DMS153 treated with DMSO at 0.1 percent for 48 hours (cell line): ENCODE data around the gene TOMM34.

Source experiments
- DNase-seq: peaks from one replicate; lab custom pipeline; 2025; ENCODE audit not compliant: unreplicated experiment; lab: John Stamatoyannopoulos, UW

TOMM34 gene

GRCh38 chr20:44963325-44964215, 3.4 kb upstream of the TOMM34 start:
- DNase-seq: no peak

DNA sequence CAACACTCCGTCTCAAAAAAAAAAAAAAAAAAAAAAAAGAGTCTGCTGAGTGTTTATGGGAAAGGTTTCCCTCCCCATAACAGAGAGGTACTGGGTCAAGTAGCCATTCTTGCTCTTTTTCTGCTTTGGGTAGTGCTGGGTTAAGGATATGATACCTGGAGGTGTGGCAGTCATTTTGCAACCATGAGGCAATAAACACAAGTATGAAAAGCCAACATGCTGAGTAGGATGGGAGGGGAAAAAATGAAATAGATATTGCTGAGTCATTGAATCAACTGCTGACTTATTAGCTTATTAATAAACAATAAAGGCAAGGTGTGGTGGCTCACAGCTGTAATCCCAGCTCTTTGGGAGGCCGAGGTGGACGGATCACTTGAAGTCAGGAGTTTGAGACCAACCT, 2.3 kb upstream of the TOMM34 start:
- DNase-seq: no peak

DNA sequence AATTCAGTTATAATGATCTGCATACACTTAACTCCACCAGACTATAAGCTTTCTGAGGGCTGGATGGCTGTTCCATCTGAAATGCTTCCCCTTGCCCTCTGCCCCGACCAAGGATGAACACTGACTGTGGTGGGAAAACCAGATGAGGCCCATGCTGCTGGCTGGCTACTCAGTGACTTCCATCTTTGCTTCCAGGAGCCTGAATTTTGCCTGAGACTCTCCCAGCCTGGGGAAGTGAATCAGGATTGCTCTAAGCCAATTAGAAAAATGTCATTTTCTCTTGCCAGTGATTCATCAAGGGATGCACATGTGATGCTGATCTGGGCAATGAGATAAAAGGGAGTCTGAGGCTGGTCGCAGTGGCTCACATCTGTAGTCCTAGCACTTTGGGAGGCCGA, 1.7 kb upstream of the TOMM34 start:
- no peak for DNase-seq

- DNase-seq: no peak
Observed at GRCh38 chr20:44961011-44961869, 1.0 kb upstream of the TOMM34 start.

DNA sequence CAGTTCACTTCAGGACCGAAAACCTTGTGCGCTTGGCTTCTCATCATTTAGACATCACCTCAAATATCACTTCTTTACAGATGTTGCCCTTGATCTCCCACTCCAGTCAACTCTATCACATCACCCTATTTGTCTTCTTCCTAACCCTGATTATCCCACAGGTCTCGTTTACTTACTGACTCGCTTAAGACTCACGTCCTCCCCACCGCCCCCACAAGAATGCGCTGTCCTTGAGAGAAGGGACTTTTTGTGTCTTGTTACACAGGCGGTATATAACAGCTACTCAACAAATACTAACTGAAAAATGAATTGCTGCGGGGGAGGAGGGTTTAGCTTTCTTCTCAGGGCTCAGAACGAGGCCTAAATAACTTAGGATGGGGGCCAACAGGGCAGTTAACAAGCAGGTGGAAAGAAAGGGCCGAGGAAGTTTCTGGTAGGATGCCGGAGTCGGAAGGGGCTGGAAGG, 527 bp downstream of the TOMM34 start:
- DNase-seq: no peak

DNA sequence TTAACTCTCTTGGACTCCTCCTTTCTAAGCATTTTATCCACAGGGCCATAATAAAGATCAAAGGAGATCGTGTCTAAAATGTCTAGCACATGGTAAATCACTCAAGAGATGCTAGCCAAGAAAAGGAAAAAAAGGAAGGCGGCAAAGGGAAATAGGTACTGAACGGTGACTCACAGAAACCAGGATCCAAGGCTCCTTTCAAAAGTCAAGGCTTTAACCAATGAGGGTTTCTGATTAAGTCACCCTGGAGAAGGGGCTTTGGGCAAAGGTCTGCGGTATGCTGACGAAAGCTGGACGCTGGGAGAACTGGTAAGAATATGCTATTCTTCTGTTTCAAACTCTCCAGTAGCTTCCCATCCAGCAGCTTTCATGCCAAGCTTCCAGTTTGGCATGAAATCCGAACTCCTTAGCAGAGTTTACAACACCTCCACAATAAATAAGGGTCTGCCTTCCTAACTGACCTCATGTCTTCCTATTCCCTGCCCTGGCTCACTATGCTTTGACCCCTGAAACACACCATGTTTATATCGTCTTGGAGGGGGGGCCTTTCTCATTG, 1.0 kb downstream of the TOMM34 start:
- DNase-seq: no peak

GRCh38 chr20:44958276-44958675, 1.9 kb downstream of the TOMM34 start:
- DNase-seq: no peak

DNA sequence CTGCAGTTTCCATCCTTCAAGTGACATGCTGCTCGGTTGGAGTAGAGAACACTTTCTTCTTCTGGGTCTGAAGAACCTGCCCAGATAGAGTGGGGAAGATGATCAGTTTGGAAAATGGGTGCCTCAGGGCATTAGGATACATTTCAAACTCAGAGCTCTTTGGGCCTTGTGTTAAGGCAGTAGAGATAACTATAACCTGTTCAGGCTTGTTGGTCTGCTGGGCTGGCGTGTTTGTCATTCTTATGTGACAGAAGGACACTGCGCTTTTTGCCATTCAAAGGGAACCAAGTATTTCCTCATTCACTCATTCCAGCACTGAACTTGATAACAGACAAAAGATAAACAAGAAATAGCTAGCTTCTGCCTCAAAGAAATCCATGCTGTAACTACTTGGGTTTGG, 3.8 kb downstream of the TOMM34 start:
- DNase-seq: no peak

GRCh38 chr20:44955270-44955669, 4.9 kb downstream of the TOMM34 start:
- DNase-seq: no peak

GRCh38 chr20:44954211-44954610, 6.0 kb downstream of the TOMM34 start:
- DNase-seq: no peak

DNA sequence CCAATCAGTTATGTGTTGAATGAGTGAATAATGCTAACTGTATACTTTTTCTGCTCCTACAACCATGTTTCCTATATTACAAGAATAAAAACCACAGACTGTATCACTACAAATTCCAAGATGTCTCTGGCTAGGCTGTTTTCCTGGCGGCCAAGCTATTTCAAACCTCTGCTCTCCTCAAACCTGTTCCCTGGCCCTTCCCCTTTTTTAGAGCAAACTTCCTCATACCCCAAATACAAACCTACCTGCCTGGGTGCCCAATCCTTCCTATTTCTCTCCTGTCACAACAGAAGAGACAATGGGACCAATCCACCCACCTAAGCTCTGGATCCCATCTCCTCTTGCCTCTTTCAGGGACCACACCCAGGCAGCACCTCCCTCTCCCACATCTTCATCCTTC, 7.5 kb downstream of the TOMM34 start:
- DNase-seq: no peak

GRCh38 chr20:44950368-44950767, 9.8 kb downstream of the TOMM34 start:
- DNase-seq: no peak

- no peak for DNase-seq
Observed at GRCh38 chr20:44948513-44948912, 11.7 kb downstream of the TOMM34 start.

DNA sequence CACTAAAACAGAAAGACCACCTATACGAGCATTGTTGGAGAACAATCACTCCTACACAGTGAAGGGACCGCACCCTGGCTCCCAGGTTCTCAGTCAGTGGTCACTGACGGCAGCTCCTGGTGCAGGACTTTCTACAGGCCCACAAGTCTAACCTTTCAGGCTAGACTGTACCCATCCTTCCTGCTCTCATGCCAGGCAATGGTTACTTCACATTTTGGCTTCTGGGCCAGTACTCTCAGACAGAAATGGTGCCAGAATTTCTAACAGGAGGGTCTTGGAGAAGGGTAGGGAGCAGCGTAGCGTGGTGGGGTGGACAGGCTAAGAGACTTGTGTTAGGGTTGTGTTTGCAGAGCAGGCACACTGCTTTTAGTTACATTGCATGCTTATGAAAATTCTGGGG, 12.1 kb downstream of the TOMM34 start:
- DNase-seq: no peak

DNA sequence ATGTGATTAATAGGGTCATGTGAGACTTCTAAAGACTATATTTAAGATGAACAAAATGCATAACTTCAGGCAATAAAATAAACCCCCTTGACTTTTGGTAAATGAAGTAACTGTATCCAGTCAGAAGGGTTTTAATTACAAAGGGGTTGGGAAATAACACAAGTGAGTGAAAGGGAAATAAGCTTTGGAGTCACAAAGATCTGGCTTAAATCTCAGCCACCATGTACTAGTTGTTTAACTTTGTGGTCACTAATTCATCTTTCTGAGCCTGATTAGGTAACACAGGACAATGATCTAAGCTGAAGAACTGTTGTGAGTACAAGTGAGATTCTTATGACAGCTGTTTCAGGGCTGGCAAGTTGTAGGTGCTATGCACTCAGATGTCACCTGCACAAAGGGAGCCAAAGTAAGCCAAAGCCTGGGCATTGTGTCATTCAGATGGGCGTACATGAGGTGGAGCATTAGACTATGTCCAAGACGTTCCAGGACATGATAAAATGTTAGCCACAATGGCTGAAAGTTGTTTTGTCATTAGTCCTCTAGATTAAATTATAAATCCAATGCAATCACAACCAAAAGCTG, 13.8 kb downstream of the TOMM34 start:
- DNase-seq: no peak

GRCh38 chr20:44945261-44945660, 14.9 kb downstream of the TOMM34 start:
- DNase-seq: no peak

- no peak for DNase-seq
Observed at GRCh38 chr20:44943828-44944227, 16.4 kb downstream of the TOMM34 start.

DNA sequence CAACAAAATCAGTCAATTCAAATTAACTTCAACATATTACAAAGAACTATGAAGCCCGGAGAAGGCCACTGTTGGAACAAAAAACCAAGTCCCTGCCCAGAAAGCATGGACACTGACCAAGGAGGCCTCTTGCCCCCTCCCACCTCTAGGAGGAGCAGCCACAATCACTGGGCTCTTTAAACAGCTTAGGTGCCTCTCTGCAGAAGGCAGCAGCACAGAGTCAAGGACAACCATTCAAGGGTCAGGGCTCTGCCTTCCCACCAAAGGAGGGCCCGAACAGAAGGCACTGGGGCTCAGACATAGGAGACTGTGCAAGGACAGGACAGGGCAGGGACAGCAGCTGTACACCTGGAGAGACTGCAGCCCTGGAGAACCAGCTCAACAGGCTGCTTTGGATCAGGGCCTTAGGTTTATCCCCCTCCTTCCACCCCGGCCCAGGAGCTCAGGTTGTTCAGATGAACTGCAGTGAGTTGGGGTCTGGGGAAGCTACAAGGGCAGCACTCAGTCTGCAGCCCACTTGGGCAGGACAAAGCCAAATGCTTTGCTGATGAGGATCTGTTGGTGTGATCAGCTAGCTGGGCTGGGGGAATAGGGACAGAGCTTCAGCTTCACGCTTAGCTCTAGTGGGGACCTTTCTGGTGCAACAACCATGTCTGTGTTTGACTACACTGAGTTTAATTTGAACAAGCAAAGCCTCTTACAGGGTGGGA, 17.8 kb downstream of the TOMM34 start:
- no peak for DNase-seq

GRCh38 chr20:44941120-44941691, 19.0 kb downstream of the TOMM34 start:
- no peak for DNase-seq

DNA sequence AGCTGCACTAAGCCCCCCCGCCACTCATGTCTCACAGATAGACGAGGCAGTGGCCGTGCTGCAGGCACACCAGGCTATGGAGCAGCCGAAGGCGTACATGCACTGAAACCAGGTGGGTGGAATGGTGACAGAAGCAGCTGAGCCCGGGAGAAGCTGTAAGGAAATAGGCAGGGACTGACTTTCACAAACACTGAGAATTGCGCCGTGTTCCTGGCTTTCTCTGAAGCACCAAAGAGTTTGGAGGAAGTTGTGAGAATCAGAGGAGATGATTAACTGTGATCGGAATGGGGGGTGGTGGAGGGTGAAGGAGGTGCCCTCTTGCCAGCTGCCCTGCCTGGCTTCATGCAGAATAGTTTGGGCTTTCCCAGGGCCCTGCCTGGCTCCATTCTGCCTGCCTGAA, 21.6 kb downstream of the TOMM34 start:
- no peak for DNase-seq
